Psoas muscle (tissue), 8 donors: ENCODE measurements around the gene OOSP3. TPM values are rescaled to one million over a fixed set of nuclear protein-coding genes. Genes with fewer than 3 reads are reported as not detected.

Source experiments
- ATAC-seq, 4 donors: fragments of 200-7000 bp; cut with Tn5 transposase; one replicate each; pipeline ENCODE4 v1.9.1; 2020; ENCODE audit warnings: moderate library complexity in 3 of 4, mild to moderate bottlenecking in 2 of 4
- DNase-seq, 2 donors: peaks; one replicate each; pipeline ENCODE4 v3.0.0-alpha.2; 2020
- H3K27ac ChIP-seq: fragments of 200-600 bp; one replicate; pipeline ENCODE4 v1.8.0; 2022
- H3K27me3 ChIP-seq, 3 donors: fragments of 200-600 bp in 1 of 3; one replicate each; pipeline versions ENCODE4 v1.6.1 to v1.8.0; 2013 to 2022; ENCODE audit warnings: low read length in 2 of 3, mild to moderate bottlenecking in 2 of 3, moderate library complexity in 1 of 3; ENCODE audit not compliant: insufficient read depth in 3 of 3
- H3K36me3 ChIP-seq, 2 donors: fragments of 200-600 bp in 1 of 2; one replicate each; pipeline versions ENCODE4 v1.6.1 to v1.8.0; 2013 to 2022; ENCODE audit warnings: low read depth in 1 of 2, mild to moderate bottlenecking in 1 of 2, moderate library complexity in 1 of 2; ENCODE audit not compliant: insufficient read depth in 1 of 2
- H3K4me1 ChIP-seq: fragments of 200-600 bp; one replicate; pipeline ENCODE4 v1.8.0; 2022
- H3K4me3 ChIP-seq: fragments of 200-600 bp; one replicate; pipeline ENCODE4 v1.8.0; 2022; ENCODE audit warnings: mild to moderate bottlenecking
- H3K9me3 ChIP-seq: fragments of 200-600 bp; one replicate; pipeline ENCODE4 v1.8.0; 2022
- CTCF ChIP-seq: fragments of 200-600 bp; IDR thresholded peaks from one replicate; pipeline ENCODE4 v1.8.0; 2022; ENCODE audit warnings: antibody characterized with exemption
- WGBS, 3 donors: extraction: QIAGEN DNeasy Blood & Tissue Kit; methylation state at CpG; one replicate each; pipeline versions ENCODE4 v1.1.6 to v1.1.7; 2013; 5-methylcytosine and 5-hydroxymethylcytosine counted together
- intact Hi-C, 2 donors: fragments of 100-400 bp; cut with DNase I; formaldehyde crosslinking; loops; one replicate each; pipeline versions ENCODE4 v1.11.0 to v1.14.2; 2022
- polyA plus RNA-seq, 3 donors: library from polyadenylated mRNA; stranded (reverse); fragments of 200-250 nt; gene quantifications; one replicate each; pipeline ENCODE4 v1.2.3, GENCODE V29; 2013
- total RNA-seq, 4 donors: library from RNA; stranded (reverse); fragmentation: NEBNext Ultra II Directional in 2 of 4; extraction: Animal tissue kit (Norgen Biotek cat#: 25700) in 2 of 4; gene quantifications; one replicate each; pipeline versions ENCODE4 v1.2.1 to v1.2.4, GENCODE V29; 2021 to 2023
- donor health status: healthy with polysubstance abuse.
- donor health status: DM: no; HTN: no; CAD: no; lungs with moderate emphysema.
- donor health status: Bipolar disorder and iron deficiency.
- donor health status: healthy.
- donor health status: DM: yes; HTN: yes; CAD: no.
- donor health status: DM: no; HTN: no; CAD: no.
- donor health status: DM: no; HTN: no; CAD: no.
- donor health status: DM: yes; HTN: yes; CAD: no.

OOSP3 gene
- total and polyA plus RNA-seq, 7 donors: not detected

- no peaks in the 10 kb centered on the region for H3K4me1 ChIP-seq
- H3K27me3 ChIP-seq: no peaks in the 10 kb centered on the region
- no peaks in the 10 kb centered on the region for H3K9me3 ChIP-seq
- no peak overlapping the region for H3K27ac ChIP-seq
- no peak for TF ChIP-seq CTCF
- ATAC-seq: no peak
- intact Hi-C loops: no loop called here
- DNase-seq: no peak
- no peak overlapping the region for H3K4me3 ChIP-seq
- no peaks in the 10 kb centered on the region for H3K36me3 ChIP-seq
- 94 to 98% (median 98%) methylated on average over 3 of the region's 3 CpGs for WGBS, 3 donors
Observed at GRCh38 chr11:59938718-59939117, 60.1 kb downstream of the OOSP3 start.

- H3K27me3 ChIP-seq: no peaks in the 10 kb centered on the region
- ATAC-seq (no peak), DNase-seq (no peak)
- H3K9me3 ChIP-seq: no peaks in the 10 kb centered on the region
- no peak for TF ChIP-seq CTCF
- WGBS, 3 donors: 78 to 80% (median 79%) methylated on average over 2 of the region's 2 CpGs
- no peak overlapping the region for H3K27ac ChIP-seq
- no peaks in the 10 kb centered on the region for H3K4me1 ChIP-seq
- no peaks in the 10 kb centered on the region for H3K36me3 ChIP-seq
- intact Hi-C loops: no loop called here
- H3K4me3 ChIP-seq: no peak overlapping the region
Observed at GRCh38 chr11:59939482-59939881, 60.9 kb downstream of the OOSP3 start.

- no peak for TF ChIP-seq CTCF
- no peaks in the 10 kb centered on the region for H3K36me3 ChIP-seq
- intact Hi-C loops: no loop called here
- no peaks in the 10 kb centered on the region for H3K27me3 ChIP-seq
- no peaks in the 10 kb centered on the region for H3K9me3 ChIP-seq
- 71 to 84% (median 79%) methylated on average over 4 of the region's 4 CpGs for WGBS, 3 donors
- H3K27ac ChIP-seq: no peak overlapping the region
- no peak for ATAC-seq
- no peaks in the 10 kb centered on the region for H3K4me1 ChIP-seq
- H3K4me3 ChIP-seq: no peak overlapping the region
- no peak for DNase-seq
Observed at GRCh38 chr11:59941091-59941490, 62.5 kb downstream of the OOSP3 start.

- H3K27me3 ChIP-seq: no peaks in the 10 kb centered on the region
- H3K4me3 ChIP-seq: no peak overlapping the region
- no peak overlapping the region for H3K27ac ChIP-seq
- intact Hi-C loops: no loop called here
- TF ChIP-seq CTCF: no peak
- no peak for ATAC-seq
- no peak for DNase-seq
- no peaks in the 10 kb centered on the region for H3K36me3 ChIP-seq
- 89 to 94% (median 93%) methylated on average over 3 of the region's 3 CpGs for WGBS, 3 donors
- H3K9me3 ChIP-seq: no peaks in the 10 kb centered on the region
- H3K4me1 ChIP-seq: no peaks in the 10 kb centered on the region
Observed at GRCh38 chr11:59943997-59944714, 65.6 kb downstream of the OOSP3 start.

GRCh38 chr11:59944720-59945119 lies 66.1 kb downstream of the OOSP3 start:
- Histone ChIP-seq H3K9me3 (no peaks in the 10 kb centered on the region), H3K4me3 (no peak overlapping the region), H3K36me3 (no peaks in the 10 kb centered on the region), H3K27ac (no peak overlapping the region), H3K27me3 (no peaks in the 10 kb centered on the region), H3K4me1 (no peaks in the 10 kb centered on the region)
- 58 to 60% (median 59%) methylated on average over 2 of the region's 2 CpGs for WGBS, 3 donors
- ATAC-seq (no peak), DNase-seq (no peak)
- intact Hi-C loops: no loop called here
- no peak for TF ChIP-seq CTCF
